ENCODE measurements around the gene ZGLP1. TPM values are rescaled to one million over a fixed set of nuclear protein-coding genes. Genes with fewer than 3 reads are reported as not detected.
A peak's percentile ranks its signal among the peaks of the same experiment; 100 is the strongest.
"Not testable (repeated sequence)": the region's sequence is repeated elsewhere in the genome, so short reads cannot be mapped to it uniquely, and the experiment has no call there.

Gene ZGLP1
- total RNA-seq, 1 donor from 2014 or later: 1.3 TPM

DNA sequence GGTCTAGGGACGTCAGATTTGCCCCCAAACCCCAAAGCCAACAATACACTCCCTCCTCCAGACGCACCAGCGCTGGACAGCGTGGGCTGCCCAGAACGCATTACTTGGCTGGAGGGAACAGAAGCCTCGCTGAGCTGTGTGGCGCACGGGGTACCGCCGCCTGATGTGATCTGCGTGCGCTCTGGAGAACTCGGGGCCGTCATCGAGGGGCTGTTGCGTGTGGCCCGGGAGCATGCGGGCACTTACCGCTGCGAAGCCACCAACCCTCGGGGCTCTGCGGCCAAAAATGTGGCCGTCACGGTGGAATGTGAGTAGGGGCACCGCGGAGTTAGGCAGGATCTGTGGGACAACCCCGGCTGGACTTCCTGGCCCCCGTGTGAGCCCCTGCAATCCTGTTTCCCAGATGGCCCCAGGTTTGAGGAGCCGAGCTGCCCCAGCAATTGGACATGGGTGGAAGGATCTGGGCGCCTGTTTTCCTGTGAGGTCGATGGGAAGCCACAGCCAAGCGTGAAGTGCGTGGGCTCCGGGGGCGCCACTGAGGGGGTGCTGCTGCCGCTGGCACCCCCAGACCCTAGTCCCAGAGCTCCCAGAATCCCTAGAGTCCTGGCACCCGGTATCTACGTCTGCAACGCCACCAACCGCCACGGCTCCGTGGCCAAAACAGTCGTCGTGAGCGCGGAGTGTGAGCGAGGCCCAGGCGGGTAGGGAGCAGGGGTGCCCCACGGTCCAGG lies 15.8 kb downstream of the ZGLP1 start:
- no peak for DNase-seq

- DNase-seq: no peak
Measured at GRCh38 chr19:10292789-10293636, 16.6 kb downstream of the ZGLP1 start.

DNA sequence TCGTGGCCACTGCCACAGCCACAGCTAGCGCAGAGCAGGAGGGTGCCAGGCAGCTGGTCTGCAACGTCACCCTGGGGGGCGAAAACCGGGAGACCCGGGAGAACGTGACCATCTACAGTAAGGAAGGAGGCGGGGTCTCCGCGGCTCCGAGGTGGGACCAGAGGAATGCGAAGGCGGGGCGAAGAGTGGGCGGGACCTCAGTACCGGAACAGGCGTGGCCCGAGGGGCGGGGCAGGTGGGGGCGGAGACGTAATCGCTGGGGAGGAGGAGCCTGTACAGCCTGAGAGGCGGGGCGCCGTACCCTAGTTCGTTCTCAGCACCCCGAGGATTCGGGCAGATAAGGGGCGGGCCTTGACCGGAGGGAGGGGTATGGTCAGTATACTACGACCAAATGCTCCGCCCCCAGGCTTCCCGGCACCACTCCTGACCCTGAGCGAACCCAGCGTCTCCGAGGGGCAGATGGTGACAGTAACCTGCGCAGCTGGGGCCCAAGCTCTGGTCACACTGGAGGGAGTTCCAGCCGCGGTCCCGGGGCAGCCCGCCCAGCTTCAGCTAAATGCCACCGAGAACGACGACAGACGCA lies 17.3 kb downstream of the ZGLP1 start:
- DNase-seq: no peak

- no peak for DNase-seq
Measured at GRCh38 chr19:10291554-10292205, 17.9 kb downstream of the ZGLP1 start.

DNA sequence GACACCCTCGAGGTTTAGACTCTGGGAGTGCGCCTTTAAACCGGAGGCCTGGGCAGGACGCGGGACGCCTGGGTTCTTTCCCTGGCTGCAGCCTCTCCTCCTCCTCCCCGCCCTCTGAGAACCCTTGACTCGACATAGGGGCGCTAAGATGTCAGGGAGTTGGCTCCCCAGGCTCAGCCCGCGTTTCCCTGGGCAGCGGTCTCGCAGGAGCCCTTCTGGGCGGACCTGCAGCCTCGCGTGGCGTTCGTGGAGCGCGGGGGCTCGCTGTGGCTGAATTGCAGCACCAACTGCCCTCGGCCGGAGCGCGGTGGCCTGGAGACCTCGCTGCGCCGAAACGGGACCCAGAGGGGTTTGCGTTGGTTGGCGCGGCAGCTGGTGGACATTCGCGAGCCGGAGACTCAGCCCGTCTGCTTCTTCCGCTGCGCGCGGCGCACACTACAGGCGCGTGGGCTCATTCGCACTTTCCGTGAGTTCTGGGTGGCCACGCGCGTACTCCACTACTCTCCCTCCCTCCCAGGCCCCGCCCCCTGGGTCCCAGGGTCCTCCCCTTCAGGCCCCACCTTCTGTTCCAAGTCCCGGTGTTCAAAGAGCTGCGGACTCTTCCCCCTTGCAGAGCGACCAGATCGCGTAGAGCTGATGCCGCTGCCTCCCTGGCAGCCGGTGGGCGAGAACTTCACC lies 18.6 kb downstream of the ZGLP1 start:
- no peak for DNase-seq

DNA sequence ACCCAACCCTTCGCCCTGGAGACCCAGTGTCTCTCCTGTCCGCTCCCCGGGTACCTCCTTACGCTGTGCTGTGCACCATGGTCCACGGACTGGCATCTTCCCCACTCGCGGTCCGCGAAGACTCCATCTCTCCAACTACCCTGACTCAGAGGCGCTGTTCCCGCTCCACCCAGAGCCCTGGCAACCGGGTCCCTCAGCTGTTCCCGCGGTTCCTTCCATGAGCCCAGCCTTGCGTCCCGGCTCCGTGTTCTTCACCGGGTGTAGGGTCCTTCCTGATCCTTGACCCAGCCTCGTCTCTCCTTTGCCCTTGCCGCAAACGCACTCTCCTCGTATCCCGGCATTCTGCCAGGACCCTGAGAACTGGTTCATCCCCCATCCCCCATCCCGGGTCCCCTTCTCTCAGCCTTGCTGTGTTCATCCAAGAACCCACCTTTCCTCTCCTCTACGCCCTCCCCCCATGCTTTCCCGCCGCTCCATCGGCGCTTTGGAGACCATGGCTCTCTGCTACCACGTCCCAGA lies 19.2 kb downstream of the ZGLP1 start:
- DNase-seq: no peak

DNA sequence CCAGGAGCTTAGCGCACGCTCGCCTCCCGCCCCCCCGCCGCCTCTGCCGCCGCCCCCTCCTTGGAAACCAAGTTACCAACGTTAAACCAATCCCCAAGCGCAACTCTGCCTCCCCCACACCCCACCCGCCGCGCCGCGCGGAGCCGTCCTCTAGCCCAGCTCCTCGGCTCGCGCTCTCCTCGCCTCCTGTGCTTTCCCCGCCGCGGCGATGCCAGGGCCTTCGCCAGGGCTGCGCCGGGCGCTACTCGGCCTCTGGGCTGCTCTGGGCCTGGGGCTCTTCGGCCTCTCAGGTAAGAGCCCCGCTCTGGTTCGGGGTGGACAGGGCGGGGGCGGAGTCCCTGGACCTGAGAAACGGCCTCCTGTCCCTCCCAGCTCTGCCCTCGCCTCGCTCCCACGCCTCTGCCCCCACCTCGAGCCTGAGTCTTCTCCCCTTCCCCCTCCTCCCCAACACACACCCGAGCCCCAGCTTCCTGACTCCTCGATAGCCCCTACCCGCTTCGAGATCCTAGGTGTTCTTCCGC lies 19.7 kb downstream of the ZGLP1 start, which contains the start of gene ICAM5:
TSS of gene ICAM5 (plus strand) at position 117 of the 521 bp plus-strand sequence. CDS start at position 209, 92 bp downstream.
- DNase-seq: no peak

DNA sequence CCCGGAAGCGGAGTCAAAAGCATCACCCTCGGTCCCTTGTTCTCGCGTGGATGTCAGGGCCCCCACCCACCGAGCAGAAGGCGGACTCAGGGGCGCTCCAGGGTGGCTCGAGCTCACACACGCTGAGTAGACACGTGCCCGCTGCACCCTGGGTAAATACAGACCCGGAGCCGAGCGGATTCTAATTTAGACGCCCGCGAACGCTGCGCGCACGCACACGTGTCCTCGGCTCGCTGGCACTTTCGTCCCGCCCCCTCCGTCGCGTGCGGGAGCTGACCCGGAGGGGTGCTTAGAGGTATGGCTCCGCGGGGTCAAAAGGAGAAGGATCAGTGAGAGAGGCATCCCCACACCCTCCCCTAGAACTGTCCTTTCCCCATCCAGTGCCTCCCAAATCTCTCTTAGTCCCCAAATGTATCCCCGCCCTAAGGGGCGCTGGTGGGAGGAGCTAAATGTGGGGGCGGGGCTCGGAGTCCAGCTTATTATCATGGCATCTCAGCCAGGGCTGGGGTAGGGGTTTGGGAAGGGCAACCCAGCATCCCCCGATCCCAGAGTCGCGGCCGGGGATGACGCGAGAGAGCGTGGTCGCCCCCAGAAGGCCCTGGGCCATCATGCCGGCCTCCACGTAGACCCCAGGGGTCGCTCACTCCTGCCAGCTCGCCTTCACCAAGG lies 20.3 kb downstream of the ZGLP1 start:
- DNase-seq: no peak

DNA sequence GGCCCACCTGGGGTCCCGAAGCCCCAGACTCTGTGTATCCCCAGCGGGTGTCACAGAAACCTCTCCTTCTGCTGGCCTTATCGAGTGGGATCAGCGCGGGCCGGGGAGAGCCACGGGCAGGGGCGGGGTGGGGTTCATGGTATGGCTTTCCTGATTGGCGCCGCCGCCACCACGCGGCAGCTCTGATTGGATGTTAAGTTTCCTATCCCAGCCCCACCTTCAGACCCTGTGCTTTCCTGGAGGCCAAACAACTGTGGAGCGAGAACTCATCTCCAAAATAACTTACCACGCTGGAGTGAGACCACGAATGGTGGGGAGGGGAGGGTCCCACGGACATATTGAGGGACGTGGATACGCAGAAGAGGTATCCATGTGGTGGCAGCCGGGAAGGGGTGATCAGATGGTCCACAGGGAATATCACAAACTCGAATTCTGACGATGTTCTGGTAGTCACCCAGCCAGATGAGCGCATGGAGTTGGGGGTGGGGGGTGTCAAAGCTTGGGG lies 20.9 kb downstream of the ZGLP1 start:
- DNase-seq: peak; percentile 26

DNA sequence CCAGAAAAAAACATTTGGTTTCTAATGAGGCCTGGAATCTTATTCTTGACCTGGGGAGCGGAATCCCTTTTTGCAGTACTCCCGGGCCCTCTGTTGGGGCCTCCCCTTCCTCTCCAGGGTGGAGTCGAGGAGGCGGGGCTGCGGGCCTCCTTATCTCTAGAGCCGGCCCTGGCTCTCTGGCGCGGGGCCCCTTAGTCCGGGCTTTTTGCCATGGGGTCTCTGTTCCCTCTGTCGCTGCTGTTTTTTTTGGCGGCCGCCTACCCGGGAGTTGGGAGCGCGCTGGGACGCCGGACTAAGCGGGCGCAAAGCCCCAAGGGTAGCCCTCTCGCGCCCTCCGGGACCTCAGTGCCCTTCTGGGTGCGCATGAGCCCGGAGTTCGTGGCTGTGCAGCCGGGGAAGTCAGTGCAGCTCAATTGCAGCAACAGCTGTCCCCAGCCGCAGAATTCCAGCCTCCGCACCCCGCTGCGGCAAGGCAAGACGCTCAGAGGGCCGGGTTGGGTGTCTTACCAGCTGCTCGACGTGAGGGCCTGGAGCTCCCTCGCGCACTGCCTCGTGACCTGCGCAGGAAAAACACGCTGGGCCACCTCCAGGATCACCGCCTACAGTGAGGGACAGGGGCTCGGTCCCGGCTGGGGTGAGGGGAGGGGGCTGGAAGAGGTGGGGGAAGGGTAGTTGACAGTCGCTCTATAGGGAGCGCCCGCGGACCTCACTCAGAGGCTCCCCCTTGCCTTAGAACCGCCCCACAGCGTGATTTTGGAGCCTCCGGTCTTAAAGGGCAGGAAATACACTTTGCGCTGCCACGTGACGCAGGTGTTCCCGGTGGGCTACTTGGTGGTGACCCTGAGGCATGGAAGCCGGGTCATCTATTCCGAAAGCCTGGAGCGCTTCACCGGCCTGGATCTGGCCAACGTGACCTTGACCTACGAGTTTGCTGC lies 22.5 kb downstream of the ZGLP1 start, which contains the start of gene ICAM4:
TSS of gene ICAM4 (plus strand) at position 153 of the 935 bp plus-strand sequence. CDS start at position 211, 58 bp downstream.
- peak; percentile 10 for DNase-seq

DNA sequence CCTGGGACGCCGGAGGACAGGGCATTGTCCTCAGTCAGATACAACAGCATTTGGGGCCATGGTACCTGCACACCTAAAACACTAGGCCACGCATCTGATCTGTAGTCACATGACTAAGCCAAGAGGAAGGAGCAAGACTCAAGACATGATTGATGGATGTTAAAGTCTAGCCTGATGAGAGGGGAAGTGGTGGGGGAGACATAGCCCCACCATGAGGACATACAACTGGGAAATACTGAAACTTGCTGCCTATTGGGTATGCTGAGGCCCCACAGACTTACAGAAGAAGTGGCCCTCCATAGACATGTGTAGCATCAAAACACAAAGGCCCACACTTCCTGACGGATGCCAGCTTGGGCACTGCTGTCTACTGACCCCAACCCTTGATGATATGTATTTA lies 24.2 kb downstream of the ZGLP1 start:
- DNase-seq: no peak

- DNase-seq: no peak
Measured at GRCh38 chr19:10284960-10285278, 24.7 kb downstream of the ZGLP1 start.

GRCh38 chr19:10284065-10284959 lies 25.3 kb downstream of the ZGLP1 start:
- no peak for DNase-seq

DNA sequence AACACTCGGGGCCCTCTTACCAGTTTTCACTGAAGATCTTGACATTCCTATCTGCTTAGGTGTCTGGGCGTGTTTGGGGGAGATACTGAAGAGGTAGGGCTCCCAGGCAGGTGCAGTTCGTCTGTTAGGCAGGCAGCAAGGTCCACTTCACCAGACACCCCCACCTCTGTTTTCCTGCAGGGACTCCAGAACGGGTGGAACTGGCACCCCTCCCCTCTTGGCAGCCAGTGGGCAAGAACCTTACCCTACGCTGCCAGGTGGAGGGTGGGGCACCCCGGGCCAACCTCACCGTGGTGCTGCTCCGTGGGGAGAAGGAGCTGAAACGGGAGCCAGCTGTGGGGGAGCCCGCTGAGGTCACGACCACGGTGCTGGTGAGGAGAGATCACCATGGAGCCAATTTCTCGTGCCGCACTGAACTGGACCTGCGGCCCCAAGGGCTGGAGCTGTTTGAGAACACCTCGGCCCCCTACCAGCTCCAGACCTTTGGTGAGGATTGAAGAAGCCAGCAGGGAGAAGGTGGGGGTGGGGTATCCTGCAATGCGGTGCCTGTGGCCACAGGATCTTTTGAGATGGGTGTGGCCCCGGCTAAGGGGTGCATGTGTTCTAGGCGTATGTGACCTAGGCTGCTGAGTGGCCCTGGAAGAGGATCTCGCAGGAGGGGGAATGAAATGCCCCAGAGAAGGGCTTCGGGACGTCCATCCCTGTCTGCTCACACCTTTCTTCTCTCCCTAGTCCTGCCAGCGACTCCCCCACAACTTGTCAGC lies 26.1 kb downstream of the ZGLP1 start:
- no peak for DNase-seq

GRCh38 chr19:10282043-10282442 lies 27.6 kb downstream of the ZGLP1 start:
- not testable (repeated sequence) for DNase-seq

GRCh38 chr19:10279737-10280442 lies 29.7 kb downstream of the ZGLP1 start:
- DNase-seq: no peak

GRCh38 chr19:10278935-10279334 lies 30.7 kb downstream of the ZGLP1 start:
- DNase-seq: no peak

Data from skin of body (tissue), 2 donors.